ENCODE data around the gene IFNL4.

GRCh38 chr19:39238944-39239343 lies 9.7 kb downstream of the IFNL4 start:
- TF ChIP-seq ZNF70 (CRISPR knock-in tag; IDR thresholded peaks at IDR 0.05) = no peak
- no peak for TF ChIP-seq BACH2 (CRISPR knock-in tag; IDR thresholded peaks at IDR 0.05; ENCODE audit: borderline replicate concordance)
- TF ChIP-seq, protein P1, sequence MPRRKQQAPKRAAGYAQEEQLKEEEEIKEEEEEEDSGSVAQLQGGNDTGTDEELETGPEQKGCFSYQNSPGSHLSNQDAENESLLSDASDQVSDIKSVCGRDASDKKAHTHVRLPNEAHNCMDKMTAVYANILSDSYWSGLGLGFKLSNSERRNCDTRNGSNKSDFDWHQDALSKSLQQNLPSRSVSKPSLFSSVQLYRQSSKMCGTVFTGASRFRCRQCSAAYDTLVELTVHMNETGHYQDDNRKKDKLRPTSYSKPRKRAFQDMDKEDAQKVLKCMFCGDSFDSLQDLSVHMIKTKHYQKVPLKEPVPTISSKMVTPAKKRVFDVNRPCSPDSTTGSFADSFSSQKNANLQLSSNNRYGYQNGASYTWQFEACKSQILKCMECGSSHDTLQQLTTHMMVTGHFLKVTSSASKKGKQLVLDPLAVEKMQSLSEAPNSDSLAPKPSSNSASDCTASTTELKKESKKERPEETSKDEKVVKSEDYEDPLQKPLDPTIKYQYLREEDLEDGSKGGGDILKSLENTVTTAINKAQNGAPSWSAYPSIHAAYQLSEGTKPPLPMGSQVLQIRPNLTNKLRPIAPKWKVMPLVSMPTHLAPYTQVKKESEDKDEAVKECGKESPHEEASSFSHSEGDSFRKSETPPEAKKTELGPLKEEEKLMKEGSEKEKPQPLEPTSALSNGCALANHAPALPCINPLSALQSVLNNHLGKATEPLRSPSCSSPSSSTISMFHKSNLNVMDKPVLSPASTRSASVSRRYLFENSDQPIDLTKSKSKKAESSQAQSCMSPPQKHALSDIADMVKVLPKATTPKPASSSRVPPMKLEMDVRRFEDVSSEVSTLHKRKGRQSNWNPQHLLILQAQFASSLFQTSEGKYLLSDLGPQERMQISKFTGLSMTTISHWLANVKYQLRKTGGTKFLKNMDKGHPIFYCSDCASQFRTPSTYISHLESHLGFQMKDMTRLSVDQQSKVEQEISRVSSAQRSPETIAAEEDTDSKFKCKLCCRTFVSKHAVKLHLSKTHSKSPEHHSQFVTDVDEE (CRISPR knock-in tag; IDR thresholded peaks at IDR 0.05) = no peak
- TF ChIP-seq ZFP3 (CRISPR knock-in tag; IDR thresholded peaks at IDR 0.05) = no peak
- TF ChIP-seq, protein P2, sequence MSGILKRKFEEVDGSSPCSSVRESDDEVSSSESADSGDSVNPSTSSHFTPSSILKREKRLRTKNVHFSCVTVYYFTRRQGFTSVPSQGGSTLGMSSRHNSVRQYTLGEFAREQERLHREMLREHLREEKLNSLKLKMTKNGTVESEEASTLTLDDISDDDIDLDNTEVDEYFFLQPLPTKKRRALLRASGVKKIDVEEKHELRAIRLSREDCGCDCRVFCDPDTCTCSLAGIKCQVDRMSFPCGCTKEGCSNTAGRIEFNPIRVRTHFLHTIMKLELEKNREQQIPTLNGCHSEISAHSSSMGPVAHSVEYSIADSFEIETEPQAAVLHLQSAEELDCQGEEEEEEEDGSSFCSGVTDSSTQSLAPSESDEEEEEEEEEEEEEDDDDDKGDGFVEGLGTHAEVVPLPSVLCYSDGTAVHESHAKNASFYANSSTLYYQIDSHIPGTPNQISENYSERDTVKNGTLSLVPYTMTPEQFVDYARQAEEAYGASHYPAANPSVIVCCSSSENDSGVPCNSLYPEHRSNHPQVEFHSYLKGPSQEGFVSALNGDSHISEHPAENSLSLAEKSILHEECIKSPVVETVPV (CRISPR knock-in tag; IDR thresholded peaks at IDR 0.05) = no peak
